K562 (cell line): ENCODE measurements around the gene SNAI1. TPM values are rescaled to one million over a fixed set of nuclear protein-coding genes. Genes with fewer than 3 reads are reported as not detected.

Experiments
- ATF1 ChIP-seq, 2 experiments: fragments of 450-650 bp in 1 of 2; IDR thresholded peaks; 2 replicates each; pipeline ENCODE4 v1.6.1; 2016; ENCODE audit warnings: missing compliant biosample characterization in 1 of 2, missing genetic modification characterization in 1 of 2
- CCNT2 ChIP-seq: IDR thresholded peaks from 2 replicates; pipeline ENCODE4 v1.6.1; 2011; ENCODE audit warnings: borderline replicate concordance, low read depth, mild to moderate bottlenecking, moderate library complexity, mixed read lengths, low read length; ENCODE audit not compliant: insufficient read length; ENCODE audit errors: extremely low read depth
- CEBPG ChIP-seq, 3 experiments: fragments of 200-800 bp in 1 of 3; sonication (Bioruptor generic) in 1 of 3; sonication (generic) in 1 of 3; formaldehyde crosslinking in 1 of 3; IDR thresholded peaks in 2 of 3; conservative IDR thresholded peaks in 1 of 3; 2 replicates each; pipeline versions ENCODE4 v1.6.1 to v1.8.0; 2016 to 2022; ENCODE audit warnings: missing compliant biosample characterization in 2 of 3, missing genetic modification characterization in 2 of 3, mild to moderate bottlenecking in 1 of 3, missing genetic modification reagents in 1 of 3
- CHAMP1 ChIP-seq: fragments of 450-650 bp; IDR thresholded peaks from 2 replicates; pipeline ENCODE4 v1.6.1; 2016; ENCODE audit warnings: mild to moderate bottlenecking
- EGR1 ChIP-seq: fragments of 450-650 bp; conservative IDR thresholded peaks from 2 replicates; pipeline ENCODE4 v1.6.1; 2017; ENCODE audit warnings: mild to moderate bottlenecking
- FIP1L1 ChIP-seq: fragments of 200-400 bp; formaldehyde crosslinking; IDR thresholded peaks from 2 replicates; pipeline ENCODE4 v1.6.1; 2018; ENCODE audit warnings: mild to moderate bottlenecking, low read depth, low read length; ENCODE audit not compliant: poor library complexity, severe bottlenecking
- HDAC1 ChIP-seq, 2 experiments: fragments of 450-650 bp; IDR thresholded peaks; 2 replicates each; pipeline ENCODE4 v1.6.1; 2016 to 2017; ENCODE audit warnings: inconsistent platforms in 1 of 2, mild to moderate bottlenecking in 1 of 2, moderate library complexity in 1 of 2
- HNRNPK ChIP-seq: fragments of 200-400 bp; formaldehyde crosslinking; IDR thresholded peaks from one replicate; pipeline ENCODE4 v1.6.1; 2018; ENCODE audit warnings: mild to moderate bottlenecking, low read depth, low read length; ENCODE audit not compliant: poor library complexity, severe bottlenecking
- PKNOX1 ChIP-seq: fragments of 450-650 bp; IDR thresholded peaks from 2 replicates; pipeline ENCODE4 v1.6.1; 2016
- RNF219 ChIP-seq: fragments of 250-450 bp; sonication (Bioruptor Pico); IDR thresholded peaks from 2 replicates; pipeline ENCODE4 v1.5.0; 2022; ENCODE audit warnings: mild to moderate bottlenecking
- TBP ChIP-seq: optimal IDR thresholded peaks from 2 replicates; pipeline ENCODE3; 2011; ENCODE audit warnings: low read depth, low read length, improper control_type of control experiment
- ZZZ3 ChIP-seq: fragments of 450-650 bp; IDR thresholded peaks from 2 replicates; pipeline ENCODE4 v1.6.1; 2016; ENCODE audit warnings: antibody characterized with exemption, mild to moderate bottlenecking, moderate library complexity
- polyA plus RNA-seq, 8 experiments: library from polyadenylated mRNA; depleted of rRNA in 4 of 8; stranded (reverse) in 5 of 8; unstranded in 3 of 8; fragments of >200 nt; fragmentation: Nextera tagmentation in 2 of 8; fragmentation: Illumina TruSeq in 1 of 8; extraction: Ambion mirVana in 2 of 8; extraction: Trizol in 1 of 8; gene quantifications; 2 replicates each; pipeline versions ENCODE4 v1.2.1 to v1.2.3, GENCODE V29; 2011 to 2014; ENCODE audit warnings: inconsistent platforms in 1 of 8, missing spikeins in 1 of 8
- total RNA-seq, 7 experiments: library from RNA; depleted of rRNA in 6 of 7; stranded (reverse); fragments of >200 nt in 6 of 7; fragmentation: Illumina TruSeq in 2 of 7; extraction: Trizol in 2 of 7; gene quantifications; 2 replicates each; pipeline versions ENCODE4 v1.2.1 to v1.2.3, GENCODE V29; 2011 to 2021; ENCODE audit warnings: low replicate concordance in 1 of 7

SNAI1 gene
- total and polyA plus RNA-seq, 9 of the 15 experiments (the other 6 are each of a cell fraction or from before 2014, with no cell fraction given): 0.32 to 11.6 (median 2.0) TPM

- TF ChIP-seq PKNOX1 (peak; percentile 82), FIP1L1 (peak; percentile 41), ZZZ3 (no peak), TBP (peak; percentile 84), HNRNPK (no peak), CHAMP1 (no peak), ATF1 (CRISPR knock-in tag; IDR thresholded peaks at IDR 0.05) (no peak), ATF1 (tag; IDR thresholded peaks at IDR 0.05) (0 out of 2 replicates have a peak, but pooled peaks have one; percentile 45), CEBPG (CRISPR knock-in tag; IDR thresholded peaks at IDR 0.05) (no peak; the same call in 1 of the 2 replicates), CEBPG (tag; conservative IDR thresholded peaks at IDR 0.05 in 1 of 2, IDR thresholded peaks at IDR 0.05 in 1 of 2) (peak; percentile 76 to 91), CCNT2 (peak; percentile 42), EGR1 (peak; percentile 81), HDAC1 (IDR thresholded peaks at IDR 0.05) (peak in 1 of 2 experiments; percentile 85; a peak in 2 of 4 replicates), RNF219 (no peak)
Observed at GRCh38 chr20:49936153-49937026, 46.4 kb upstream of the SNAI1 start, which contains the start of gene RNF114 (continued).
